B cell (primary cell): ENCODE results near the gene NELFE.
"Not testable (repeated sequence)": the region's sequence is repeated elsewhere in the genome, so short reads cannot be mapped to it uniquely, and the experiment has no call there.

Experiments used
- CTCF ChIP-seq: fragments of 200-600 bp; IDR thresholded peaks from one replicate; pipeline ENCODE4 v1.8.0; 2022; ENCODE audit warnings: antibody characterized with exemption, mild to moderate bottlenecking
- EZH2 ChIP-seq: IDR thresholded peaks from 2 replicates; pipeline ENCODE4 v1.6.1; 2012; ENCODE audit warnings: borderline replicate concordance, low read depth, mild to moderate bottlenecking, moderate library complexity, low read length; ENCODE audit not compliant: insufficient read depth, poor library complexity, severe bottlenecking

GRCh38 chr6:32005538-32005880 lies 46.7 kb upstream of the NELFE start:
- TF ChIP-seq CTCF, EZH2: not testable (repeated sequence)
